ENCODE measurements around the gene ITGB4. TPM values are rescaled to one million over a fixed set of nuclear protein-coding genes. Genes with fewer than 3 reads are reported as not detected.
A peak's percentile ranks its signal among the peaks of the same experiment; 100 is the strongest.
"Not testable (repeated sequence)": the region's sequence is repeated elsewhere in the genome, so short reads cannot be mapped to it uniquely, and the experiment has no call there.

Gene ITGB4
- total RNA-seq, 1 experiment from 2014 or later: 0.15 TPM

DNA sequence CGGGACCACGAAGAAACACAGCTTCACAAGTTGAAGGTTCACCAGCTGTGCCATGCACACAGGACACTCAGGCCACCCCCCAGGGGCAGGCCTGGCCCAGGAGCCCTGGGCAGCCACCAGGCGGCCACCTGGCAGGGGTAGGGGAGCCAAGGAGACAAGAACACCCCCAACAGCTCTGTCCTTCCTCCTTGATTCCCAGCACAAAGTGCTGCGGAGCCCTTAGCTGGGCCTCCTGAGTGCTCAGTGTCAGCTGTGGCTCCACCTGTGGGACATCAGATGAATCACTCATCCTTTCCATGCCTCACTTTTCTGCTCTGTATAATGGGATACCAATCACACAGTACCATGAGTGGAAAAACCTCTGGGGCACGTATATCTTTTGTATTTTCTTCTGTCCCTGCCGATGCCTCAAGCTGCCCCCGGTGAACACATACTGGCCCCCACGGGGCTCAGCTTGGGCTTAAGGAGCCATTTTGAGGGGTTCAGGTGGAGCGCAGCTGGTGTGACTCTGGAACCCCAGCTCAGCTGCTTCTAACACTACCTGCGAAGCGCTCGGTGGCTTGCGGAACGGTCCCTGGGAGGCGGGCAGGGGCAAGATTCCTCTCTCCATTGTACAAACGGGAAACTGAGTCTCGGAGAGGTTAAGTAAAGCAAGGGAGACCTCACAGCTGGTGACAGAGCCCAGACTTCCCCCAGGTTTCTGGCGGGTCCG, 31.7 kb downstream of the ITGB4 start:
- DNase-seq (ENCODE audit: low spot score): no peak

DNA sequence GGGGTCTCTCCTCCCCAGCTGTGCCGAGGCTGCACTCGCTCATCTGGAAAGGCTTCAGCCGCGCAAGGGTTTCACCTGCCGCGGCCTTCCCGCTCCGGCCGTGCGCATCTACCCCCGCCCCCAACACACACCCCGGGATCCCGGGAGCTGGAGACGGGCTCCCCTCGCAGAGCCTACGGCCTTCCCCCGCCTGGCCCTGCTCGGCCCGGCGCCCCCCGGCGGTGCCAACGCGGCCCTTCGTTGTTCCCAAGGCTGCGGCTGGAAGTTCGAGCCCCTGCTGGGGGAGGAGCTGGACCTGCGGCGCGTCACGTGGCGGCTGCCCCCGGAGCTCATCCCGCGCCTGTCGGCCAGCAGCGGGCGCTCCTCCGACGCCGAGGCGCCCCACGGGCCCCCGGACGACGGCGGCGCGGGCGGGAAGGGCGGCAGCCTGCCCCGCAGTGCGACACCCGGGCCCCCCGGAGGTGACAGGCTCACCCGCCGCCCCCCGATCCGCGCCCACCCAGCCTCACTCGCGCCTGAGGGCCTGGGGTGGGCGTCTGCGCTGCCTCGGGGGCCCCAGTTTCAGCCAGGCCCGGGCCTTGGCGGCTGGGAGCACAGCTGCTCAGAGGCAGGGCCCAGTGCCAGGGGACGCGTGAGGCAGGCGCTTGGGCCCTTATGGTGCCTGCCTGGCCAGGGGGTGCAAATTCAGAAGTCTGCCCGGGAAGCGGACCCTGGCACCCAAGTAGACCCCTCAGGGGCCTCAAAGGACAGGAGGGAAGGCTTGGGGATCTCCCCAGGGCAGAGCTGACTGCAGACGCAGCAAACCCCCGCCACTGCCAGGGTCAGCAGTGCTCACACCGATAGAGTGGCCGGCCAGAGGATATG, 32.5 kb downstream of the ITGB4 start:
- DNase-seq (ENCODE audit: low spot score): peak; percentile 81

DNA sequence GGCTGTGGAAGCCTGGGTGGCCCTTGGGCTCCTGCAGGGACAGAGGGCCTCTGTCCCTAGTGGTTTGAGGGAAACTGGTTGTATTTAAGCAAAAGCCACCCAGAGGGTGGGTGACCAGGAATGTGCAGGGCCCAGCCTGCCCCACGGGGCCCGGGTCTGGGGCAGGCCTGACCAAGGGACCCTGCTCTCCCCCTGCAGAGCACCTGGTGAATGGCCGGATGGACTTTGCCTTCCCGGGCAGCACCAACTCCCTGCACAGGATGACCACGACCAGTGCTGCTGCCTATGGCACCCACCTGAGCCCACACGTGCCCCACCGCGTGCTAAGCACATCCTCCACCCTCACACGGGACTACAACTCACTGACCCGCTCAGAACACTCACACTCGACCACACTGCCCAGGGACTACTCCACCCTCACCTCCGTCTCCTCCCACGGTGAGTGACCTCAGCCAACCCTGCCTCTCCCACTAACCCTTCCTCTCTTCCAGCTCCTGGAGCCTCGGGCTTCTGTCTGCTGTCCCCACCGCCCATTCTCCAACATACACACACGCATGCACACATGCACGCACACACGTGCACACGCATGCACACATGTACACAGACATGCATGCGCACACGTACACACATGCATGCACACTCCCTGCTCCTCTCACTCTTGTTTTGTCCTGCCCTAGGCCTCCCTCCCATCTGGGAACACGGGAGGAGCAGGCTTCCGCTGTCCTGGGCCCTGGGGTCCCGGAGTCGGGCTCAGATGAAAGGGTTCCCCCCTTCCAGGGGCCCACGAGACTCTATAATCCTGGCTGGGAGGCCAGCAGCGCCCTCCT, 33.3 kb downstream of the ITGB4 start:
- no peak for DNase-seq (ENCODE audit: low spot score)

DNA sequence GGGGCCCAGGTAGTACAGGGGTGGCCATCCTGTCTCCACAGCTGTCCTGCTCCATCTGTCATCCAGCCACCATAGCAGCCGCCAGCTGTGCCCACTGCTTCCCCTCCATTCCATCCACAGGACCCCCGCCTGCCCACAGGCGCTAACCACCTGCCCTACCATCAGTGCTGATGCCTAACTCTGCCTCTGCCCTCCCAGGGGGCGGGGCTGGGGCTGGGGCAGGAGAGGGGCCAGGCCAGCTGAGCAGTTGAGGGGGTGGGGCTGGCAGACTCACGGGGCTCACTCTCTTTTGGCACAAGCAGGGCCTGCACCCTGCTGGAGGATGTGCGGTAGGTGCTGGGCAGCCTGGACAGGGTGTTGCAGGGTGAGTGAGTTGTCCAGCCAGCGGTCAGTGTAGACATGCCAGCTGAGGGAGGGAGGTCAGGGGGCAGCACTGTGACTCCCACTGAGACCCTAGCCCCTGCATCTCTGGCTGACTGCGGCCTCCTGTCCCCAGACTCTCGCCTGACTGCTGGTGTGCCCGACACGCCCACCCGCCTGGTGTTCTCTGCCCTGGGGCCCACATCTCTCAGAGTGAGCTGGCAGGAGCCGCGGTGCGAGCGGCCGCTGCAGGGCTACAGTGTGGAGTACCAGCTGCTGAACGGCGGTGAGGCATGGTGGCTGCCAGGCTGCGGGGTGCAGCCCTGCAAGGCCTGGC, 34.1 kb downstream of the ITGB4 start:
- DNase-seq (ENCODE audit: low spot score): no peak

DNA sequence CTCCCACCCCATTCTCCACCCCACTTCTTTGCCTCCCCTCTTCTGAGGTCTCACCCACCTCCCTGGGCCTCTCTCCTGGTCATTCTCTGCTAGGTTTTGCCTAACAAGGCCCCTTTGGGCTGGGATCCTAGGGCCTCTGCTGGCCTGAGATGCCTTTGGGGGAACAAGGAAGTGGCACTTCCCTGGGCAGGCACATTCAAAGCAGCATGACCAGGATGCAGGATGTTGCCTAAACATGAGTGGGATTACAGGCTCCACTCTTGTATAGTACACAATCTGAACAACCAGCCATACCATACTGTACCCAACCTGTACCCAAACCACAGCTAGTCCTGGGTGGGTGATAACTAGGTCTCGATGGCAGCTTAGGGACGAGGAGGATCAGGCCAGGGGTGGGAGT, 34.7 kb downstream of the ITGB4 start:
- DNase-seq (ENCODE audit: low spot score): no peak

DNA sequence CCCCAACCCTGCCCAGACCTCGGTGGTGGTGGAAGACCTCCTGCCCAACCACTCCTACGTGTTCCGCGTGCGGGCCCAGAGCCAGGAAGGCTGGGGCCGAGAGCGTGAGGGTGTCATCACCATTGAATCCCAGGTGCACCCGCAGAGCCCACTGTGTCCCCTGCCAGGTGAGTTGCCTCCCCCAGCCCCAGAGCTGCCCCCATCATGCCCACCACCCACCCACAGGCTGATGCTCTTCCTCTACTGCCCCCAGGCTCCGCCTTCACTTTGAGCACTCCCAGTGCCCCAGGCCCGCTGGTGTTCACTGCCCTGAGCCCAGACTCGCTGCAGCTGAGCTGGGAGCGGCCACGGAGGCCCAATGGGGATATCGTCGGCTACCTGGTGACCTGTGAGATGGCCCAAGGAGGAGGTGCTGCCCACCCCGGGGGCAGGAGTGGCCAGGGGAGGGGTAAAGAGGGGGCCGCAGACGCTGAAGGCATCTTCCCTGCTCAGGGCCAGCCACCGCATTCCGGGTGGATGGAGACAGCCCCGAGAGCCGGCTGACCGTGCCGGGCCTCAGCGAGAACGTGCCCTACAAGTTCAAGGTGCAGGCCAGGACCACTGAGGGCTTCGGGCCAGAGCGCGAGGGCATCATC, 35.3 kb downstream of the ITGB4 start:
- DNase-seq (ENCODE audit: low spot score): no peak

DNA sequence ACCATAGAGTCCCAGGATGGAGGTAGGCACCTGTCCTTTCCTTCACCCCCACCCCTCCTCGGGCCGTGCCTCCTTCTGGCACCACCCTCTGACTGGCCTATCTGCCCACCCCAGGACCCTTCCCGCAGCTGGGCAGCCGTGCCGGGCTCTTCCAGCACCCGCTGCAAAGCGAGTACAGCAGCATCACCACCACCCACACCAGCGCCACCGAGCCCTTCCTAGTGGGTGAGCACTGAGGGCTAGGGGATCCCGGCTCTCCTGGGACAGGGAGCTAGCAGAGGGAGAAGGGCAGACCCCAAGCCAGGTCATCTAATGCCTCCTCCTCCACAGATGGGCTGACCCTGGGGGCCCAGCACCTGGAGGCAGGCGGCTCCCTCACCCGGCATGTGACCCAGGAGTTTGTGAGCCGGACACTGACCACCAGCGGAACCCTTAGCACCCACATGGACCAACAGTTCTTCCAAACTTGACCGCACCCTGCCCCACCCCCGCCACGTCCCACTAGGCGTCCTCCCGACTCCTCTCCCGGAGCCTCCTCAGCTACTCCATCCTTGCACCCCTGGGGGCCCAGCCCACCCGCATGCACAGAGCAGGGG, 35.9 kb downstream of the ITGB4 start:
- DNase-seq (ENCODE audit: low spot score): no peak

DNA sequence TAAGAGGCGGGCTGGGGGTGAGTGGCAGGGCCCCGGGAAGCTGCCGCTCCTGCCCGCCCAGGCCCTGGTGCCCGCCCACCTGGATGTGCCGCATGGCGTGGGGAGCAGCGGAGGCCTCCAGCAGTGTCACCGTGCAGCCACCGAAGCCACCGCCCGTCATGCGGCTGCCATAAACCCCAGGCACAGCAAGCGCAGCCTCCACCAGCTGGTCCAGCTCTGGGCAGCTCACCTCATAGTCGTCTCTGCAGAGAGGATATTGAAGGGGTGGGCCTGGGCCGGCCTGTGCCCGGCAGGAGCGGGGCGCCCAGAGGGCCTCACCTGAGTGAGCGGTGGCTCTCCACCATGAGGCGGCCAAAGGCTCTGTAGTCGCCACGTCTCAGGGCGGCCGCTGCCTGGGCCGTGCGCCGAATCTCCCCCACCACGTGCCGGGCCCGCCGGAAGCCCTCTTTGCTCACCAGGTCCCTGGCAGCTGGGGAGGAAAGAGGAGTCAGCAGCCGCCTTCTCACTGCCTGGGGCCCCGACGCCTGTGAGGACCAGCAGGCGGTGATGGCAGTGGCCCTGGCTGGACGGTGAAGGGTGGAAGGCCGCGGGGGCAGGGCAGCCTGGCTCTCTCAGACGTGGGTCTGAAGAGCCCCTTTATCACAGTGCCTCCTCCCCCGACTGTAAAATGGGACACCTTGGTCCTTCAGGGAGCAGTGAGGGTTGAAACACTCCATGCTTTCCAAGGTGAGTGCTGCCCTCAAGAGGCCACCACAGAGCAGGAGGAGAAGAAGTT, 37.1 kb downstream of the ITGB4 start:
- DNase-seq (ENCODE audit: low spot score): no peak

DNA sequence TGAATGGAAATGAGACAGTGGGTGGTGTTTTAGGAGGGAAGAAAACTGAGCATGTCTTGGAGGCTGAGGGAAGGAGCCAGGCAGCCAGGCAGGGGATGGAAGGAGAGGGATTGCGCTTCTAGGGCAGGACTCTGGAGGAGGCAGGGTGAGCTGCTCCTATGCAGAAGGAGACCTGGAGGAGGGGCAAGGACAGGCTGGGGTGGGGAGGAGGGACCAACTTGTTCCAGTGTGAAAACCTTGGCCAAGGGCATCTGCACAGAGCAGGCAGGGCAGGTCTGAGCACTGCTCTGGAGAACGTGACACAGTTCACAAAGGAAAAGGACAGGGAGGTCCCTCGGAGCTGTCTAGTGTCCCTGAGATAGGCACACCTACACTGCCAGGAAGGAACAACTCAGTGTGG, 38.2 kb downstream of the ITGB4 start:
- DNase-seq (ENCODE audit: low spot score): no peak

DNA sequence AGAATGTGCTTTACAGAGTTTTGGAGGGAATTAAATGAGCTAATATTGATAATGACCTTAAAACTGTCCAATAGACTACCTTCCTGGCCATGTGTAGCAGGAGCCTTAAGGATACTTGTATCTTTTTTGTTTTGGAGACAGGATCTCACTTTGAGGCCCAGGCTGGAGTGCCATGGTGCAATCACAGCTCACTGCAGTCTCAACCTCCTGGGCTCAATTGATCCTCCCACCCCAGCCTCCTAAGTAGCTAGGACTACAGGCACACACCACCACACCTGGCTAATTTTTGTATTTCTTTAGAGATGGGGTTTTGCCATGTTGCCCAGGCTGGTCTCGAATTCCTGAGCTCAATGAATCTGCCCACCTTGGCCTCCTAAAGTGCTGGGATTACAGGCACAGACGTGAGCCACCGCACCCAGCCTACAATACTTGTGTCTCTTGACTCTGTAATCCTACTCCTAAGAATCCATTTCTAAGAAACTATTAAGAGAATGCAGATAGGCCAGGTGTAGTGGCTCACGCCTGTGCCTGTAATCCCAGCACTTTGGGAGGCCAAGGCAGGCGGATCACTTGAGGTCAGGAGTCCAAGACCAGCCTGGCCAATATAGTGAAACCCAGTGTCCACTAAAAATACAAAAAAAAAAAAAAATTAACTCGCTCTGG, 38.9 kb downstream of the ITGB4 start:
- not testable (repeated sequence) for DNase-seq (ENCODE audit: low spot score)

DNA sequence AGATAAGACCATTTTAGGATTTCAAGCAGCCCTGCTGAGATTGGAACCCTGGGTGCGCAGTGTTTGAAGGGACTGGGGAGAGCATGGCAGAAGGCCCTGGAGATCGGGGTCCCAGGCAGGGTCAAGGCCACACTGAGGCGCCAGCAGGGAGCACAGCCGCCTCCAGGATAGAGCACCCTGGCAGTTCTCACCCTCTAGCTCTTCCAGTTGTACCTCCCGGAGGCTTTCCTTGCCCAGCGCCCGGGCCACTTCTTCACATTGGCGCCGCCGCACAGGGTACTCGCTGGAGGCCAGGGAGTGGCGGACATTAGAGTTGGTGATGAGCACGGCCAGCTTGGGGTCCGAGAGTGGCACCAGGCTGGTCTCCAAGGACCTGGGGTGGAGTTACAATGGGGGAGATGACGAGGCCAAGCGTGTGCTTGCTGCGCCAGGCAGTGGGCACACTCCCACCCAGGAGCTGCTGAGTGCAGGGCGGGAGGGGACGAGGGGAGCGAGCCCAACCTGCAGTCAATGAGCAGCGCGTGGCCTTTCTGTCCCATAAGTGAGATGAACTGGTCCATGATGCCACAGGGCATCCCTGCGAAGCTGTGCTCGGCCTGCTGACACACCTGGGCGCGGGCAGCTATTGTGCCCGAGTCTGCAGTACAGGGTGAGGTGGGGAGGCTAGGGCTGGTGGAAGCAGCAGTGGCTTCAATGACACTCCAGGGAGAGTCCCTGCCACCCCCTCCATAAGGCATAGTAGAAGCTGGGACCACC, 41.4 kb downstream of the ITGB4 start:
- DNase-seq (ENCODE audit: low spot score): no peak

DNA sequence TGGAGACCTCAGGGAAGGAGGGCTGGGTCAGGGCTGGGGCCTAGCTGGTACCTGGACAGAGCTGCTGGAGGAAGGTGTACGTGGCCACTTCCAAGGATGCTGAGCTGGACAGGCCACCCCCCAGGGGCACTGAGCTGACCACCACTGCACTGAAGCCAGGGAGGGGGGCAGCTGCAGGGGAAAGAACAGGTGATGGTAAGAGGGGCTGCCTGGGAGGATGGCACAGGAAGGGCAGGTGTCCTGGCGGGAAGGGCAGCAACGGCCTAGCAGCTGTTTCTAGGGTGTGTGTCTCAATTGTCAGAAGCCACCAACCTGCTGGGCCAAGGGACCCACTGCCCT, 42.0 kb downstream of the ITGB4 start:
- no peak for DNase-seq (ENCODE audit: low spot score)

DNA sequence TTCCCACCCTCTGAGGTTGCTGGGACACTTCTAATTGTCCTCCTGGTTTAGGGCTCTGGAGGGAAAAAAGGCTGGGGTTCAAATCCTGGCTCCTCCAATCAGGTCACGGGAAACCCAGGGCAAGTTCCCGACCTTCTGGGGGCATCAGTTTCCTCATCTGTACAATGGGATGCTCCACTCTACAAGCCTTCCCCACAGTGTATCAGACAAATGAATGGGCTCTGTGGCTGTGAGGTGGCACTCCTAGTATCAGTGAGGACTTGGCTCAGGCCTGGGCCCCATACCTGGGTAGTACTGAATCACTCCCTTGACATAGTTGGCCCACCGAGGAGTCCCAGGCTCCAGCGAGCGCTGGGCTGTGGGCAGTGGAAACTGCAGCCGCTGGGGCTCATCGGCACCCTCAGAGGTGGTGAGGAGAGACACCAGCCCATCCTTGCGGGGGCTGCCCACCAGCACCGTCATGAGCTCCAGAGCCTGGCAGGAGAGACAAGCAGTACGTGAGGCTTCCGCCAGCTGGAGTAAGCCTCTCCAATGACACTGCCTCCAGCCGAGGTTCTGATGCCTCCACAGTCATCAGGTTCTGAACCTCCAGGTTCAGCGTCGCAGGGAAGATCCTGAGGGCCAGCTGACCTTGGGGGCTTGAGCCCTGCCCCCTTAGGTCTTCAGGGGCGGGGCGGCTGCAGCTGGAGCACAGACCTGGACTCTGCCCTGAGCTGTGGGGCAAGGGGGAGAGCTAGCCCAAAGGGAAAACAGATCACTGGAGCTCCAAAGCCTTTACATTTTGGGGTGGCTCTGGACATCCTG, 42.6 kb downstream of the ITGB4 start:
- DNase-seq (ENCODE audit: low spot score): no peak

DNA sequence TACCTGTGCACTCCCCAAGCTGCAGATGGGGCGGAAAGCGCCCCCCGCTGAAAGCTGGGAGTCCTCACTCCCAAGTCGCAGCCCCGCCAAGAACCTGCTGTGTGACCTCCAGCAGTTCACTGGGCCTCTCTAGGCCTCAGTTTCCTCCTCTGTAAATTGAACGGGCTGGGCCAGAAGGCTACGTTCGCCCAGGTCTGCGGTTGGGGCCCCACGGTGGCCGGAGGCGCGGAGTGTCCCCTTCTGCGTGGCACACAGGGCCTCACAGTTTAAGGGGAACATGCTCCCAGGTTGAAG, 43.1 kb downstream of the ITGB4 start:
- no peak for DNase-seq (ENCODE audit: low spot score)

DNA sequence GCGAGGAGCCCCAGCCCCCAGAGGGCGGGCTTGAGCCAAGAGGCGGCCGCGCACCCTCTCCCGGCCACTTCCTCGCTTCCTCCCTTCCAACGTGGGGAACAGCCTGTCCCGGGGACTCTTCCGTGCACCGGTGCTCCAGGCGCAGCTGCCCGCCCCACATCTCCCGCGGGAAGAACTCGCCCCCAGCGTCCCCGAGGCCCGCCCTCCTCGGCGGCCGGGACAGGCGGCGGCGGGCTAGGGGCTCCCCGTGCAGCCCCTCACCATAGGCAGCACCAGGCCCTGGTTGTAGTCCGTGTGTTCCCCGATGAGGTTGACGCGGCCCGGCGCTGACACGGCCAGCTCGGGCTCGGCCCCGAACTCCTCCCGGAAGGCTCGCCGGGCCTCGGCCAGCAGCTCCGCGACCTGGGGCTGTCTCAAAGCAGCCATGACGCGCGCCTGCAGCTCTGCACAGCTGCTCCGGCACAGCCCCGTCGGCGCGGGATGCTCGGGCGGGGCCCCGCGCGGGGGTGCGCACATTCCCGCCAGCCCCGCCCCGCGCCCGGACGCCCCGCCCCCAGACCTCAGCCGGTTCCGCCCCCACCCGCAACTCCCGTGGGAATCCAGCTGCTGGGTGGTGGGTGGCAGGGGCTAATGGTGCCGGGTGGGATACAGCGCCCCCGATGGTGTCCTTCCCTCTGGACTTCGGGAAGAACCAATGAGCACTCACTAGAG, 43.6 kb downstream of the ITGB4 start, which contains the start of gene GALK1:
Gene GALK1, minus strand, starts transcription at position 482 of the 711 bp plus-strand sequence. Its CDS starts 56 bp downstream, at position 426.
- DNase-seq (ENCODE audit: low spot score): no peak

DNA sequence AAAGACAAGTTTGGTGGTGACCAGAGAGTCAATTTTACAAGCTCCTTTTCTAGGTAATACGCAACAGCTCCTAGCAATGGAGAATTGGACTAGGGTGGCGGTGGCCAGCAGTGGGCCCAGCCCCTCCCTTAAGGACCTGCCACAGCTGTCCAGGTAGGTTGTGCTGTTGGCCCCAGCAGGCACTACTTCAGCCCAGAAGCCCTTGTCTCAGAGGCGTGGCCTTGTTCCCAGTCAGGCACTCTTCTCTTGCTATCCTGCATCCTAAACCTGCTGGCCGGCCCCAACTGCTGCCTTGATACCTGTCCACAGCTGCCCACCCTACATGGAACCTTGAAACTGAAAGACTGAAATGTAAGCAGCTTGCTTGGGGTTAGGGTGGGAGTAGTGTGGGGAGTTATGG, 44.7 kb downstream of the ITGB4 start:
- no peak for DNase-seq (ENCODE audit: low spot score)

DNA sequence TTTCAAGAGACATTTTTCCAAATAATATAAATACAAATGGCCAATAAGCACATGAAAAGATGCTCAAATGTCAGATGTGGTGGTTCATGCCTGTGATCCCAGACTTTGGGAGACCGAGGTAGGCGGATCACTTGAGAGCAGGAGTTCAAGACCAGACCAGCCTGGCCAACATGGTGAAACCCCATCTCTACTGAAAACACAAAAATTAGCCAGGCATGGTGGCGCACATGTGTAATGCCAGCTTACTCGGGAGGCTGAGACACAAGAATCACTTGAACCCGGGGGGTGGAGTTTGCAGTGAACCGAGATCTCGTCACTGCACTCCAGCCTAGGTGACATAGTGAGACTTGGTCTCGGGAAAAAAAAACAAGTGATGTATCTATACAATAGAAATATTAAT, 46.6 kb downstream of the ITGB4 start:
- no peak for DNase-seq (ENCODE audit: low spot score)
